NCI-H2196 treated with DMSO at 0.1 percent for 48 hours (cell line): ENCODE results near the gene DDX31.

Experiments
- DNase-seq: peaks from one replicate; lab custom pipeline; 2025; ENCODE audit not compliant: unreplicated experiment; lab: John Stamatoyannopoulos, UW

The DDX31 gene

GRCh38 chr9:132548751-132549640 lies 120.8 kb downstream of the DDX31 start:
- no peak for DNase-seq

DNA sequence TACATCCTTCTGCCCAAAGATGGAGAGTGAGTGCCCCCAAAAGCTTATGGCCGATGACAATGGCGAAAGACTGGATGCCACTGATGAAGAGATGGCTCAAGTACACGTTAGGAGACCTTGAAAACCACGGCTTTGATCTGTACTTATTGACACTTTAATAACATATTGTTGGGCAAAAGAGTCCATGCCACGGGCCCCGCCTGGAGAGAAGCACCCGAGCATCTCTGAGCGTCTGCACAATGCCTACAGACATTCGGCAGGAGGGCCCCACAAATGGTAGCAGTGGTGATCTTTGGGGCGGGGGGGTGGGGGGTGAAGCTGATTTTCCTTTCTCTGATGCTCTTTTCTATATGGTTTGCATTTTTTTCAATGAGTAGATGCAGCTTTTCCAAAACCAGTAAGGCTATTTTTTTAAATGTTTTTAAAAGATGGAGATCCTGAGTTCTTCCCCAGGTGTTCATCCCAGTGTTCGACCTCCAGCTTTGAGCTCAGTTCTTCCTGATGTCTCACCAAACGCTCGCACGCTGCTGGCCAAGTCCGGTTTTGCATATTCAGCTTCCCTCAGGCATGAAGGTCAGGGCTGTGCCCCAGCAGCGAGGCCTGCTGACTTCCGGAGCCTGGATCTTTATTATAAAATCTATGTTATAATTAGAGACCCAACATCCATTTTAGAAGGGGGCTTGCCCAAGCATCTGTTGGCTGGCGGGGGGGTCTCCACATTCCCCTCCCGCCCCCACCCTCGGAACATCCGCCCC lies 121.6 kb downstream of the DDX31 start:
- DNase-seq: no peak

DNA sequence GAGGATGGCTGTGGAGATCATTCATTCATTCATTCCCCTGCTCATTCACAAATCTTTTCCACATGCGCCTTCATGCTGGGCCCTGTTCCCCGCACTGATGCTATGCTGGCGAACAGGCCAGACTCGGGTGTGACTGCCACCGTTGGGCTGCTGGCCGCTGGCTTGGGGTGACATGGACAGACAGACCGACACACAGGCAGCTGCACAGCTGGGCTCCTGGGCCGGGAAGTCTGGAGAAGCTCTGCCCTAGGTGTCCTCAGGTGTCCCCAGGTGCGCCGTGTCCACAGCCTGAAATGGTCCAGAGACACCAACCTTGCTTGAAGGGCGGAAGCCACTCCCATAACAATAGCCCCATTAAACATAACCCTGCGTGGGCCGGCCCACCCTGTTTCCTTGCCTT lies 122.3 kb downstream of the DDX31 start:
- no peak for DNase-seq

GRCh38 chr9:132547052-132547431 lies 122.7 kb downstream of the DDX31 start:
- DNase-seq: no peak

DNA sequence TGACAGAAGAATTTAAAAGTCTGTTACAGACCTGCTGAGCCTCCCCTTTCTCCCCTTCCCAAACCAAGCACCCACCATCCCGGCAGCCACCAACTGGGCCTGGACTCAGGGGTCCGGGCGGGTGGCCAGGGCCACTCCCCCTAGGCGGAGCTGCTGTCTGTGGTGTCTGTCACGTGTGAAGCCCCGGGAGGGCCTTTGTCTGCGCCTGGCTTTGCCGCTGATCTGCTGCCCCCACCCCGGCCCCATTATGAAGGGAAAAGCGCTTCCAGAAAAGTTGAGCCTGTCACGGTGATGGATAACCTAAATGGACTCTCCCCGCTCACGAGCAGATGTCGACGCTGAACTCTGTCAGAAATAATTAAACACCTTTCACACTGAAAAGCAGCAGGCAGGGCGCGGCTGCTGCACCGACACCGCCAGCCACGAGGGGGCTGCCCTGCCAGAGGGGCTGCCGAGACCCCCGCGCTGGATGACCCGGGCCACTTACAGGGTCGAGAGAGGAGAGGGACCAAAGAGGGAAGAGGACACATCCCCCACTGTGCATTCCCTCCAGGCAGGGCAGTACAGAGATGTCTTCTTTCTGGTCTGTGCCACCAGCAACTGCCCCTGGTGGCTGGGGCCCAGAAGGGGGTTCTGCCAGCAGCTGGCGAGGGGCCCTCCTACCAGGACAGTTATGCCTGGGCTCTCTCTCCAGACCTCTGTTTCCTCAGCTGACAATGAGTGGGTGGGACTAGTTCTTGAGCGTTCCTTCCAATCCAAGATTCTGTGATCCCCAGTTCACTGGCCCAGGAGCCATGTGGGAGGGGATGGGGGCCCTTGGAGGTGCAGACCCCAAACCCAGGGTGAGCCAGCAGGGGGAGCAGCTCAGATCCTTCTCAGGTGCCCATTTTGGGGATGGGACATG lies 123.4 kb downstream of the DDX31 start:
- no peak for DNase-seq

- no peak for DNase-seq
Observed at GRCh38 chr9:132545578-132545977, 124.2 kb downstream of the DDX31 start.

GRCh38 chr9:132543960-132544359 lies 125.8 kb downstream of the DDX31 start:
- no peak for DNase-seq

- DNase-seq: no peak
Observed at GRCh38 chr9:132543251-132543650, 126.5 kb downstream of the DDX31 start.
